NCI-H1436 (cell line): ENCODE results near the gene POLD2.
"Not testable (repeated sequence)": the region's sequence is repeated elsewhere in the genome, so short reads cannot be mapped to it uniquely, and the experiment has no call there.

Experiments
- DNase-seq: peaks from one replicate; lab custom pipeline; 2025; lab: John Stamatoyannopoulos, UW

POLD2 gene

DNA sequence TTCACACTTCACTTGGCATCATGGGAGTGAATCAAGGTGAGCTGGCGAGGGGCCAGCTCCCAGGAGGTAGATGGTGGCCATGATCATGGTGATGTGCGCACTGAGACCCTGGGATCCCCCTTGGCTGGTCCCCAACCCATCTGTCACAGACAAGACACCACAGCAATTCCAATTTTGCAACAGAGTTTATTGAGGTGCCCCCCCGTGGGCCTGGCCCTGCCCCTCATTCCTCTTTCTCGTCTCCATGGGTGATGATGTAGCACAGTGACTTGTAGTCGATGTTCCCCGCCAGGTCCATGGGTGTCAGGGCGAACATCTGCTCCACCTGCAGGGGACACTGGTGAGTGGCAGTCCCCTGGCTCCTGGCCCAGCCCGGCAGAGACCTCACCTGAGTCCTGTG is 15.3 kb upstream of the POLD2 start:
- DNase-seq, result no peak

DNA sequence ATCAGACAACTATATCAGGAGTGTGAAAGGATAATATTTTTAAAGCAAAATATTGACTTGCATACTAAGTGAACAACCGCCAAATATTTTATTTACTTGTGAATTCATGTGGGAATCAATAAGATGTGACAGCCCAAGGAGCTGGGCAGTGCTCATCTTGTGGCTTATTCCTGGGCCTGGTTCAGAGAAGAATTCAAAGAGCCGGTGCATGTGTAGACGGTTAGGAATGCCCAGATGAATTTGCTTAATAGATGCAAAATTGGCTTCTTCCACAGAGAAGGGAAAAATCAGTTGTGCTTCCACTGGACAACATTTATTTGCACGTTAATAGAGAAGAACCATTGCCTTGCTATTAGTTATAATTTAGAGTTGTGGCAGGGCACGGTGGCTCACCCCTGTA is 13.4 kb upstream of the POLD2 start:
- DNase-seq, result no peak

DNA sequence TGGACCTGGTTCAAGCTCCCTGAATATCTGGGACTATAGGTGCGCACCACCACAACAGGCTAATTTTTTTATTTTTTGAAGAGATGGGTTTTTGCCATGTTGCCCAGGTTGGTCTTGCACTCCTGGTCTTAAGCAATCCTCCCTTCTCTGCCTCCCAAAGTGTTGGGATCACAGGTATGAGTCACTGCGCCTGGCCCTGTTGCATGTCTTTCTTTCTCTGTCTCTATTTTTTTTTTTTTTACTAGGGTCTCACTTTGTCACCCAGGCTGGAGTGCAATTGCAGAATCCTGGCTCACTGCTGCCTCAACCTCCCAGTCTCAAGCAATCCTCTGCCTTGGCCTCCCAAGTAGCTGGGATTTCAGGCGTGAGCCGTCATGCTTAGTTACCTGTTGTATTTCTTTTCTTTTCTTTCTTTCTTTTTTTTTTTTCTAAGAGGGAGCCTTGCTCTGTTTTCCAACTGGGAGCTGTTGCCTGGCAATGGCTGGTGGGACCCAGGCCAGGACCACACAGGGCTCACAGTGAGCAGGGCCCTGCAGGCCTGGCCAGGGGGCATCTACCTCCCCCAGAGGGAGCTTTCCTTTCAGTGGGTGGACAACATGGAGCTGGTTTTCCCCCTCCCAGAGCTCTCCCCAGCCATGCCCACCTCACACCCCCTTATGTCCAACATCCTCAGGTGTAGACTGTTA is 11.7 kb upstream of the POLD2 start:
- DNase-seq, result no peak

DNA sequence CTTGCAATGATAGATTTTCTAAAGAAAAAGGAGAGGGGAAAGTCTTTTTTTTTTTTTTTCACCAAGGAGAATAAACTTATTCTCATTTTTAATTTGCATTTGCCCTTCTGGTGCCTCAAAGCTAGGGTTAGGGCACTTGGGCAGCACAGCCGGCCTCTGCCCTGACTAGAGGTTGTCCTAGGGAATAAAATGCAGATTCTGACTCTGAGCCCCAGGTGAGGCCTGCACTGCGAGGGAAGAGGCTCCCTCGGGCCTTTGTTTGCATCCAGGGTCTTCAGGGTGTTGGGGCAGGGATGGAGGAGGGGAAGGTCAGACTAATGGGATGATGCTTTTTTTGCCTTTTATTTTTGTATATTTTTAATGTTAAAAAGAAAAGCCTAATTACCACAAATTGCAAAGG is 9.9 kb upstream of the POLD2 start:
- no peak for DNase-seq

DNA sequence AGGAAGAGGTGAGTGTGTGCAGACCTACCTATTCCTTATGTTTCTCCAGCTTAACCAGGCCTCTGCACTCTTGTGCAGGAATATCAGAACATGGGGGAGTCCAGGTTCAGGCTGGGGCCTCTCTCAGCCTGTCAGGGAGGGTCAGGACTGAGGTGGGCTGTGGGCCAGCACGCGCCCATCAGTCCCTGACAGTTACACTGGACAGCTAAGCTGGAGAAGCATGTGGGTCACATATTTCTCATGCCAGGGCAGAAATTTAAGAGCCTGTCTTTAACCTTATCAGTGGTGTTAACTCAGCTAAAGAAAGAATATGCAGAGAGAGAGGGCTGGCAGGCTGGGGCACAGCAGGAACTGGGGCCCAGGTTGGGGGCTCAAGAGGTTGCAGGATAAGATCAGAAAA is 8.7 kb upstream of the POLD2 start:
- no peak for DNase-seq

DNA sequence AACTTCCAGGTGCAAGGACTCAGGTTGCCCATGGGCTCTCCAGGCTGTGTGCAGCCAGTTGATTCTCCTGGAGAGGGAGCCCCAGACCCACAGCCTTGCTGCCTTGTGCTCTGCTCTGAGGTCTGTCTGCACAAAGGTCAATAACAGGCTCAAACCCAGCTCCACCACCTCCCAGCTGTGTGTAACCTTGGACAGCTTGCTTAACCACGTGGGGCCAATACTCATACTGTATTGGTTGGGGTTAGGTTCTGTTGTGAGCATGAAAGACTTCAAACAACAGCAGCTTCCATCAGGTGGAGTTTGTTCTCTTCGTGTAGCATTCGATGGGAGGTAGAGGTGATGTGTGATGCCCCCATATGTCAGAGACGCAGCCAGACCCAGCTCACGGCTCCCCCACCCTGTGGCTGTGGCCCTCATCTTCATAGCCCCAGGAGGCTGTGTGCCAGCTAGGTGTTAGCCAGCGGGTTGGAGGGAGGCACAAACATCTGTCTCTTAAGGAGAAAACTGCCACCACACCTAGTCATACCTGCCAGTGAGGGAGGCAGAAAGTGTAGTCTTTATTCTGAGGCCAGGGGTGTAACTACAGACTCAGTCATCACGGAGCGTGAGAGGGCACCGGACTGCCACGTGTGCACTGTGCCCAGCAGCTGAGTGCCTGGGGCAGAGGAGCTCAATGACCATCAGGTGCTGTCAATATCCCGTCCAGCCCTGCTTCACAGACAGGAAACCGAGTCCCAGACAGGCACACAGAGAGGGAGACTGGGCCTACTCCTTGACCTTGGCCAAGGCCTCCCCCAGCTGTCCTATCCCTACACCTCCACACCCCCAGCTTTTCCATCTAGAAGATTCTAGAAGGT is 8.1 kb upstream of the POLD2 start:
- no peak for DNase-seq

DNA sequence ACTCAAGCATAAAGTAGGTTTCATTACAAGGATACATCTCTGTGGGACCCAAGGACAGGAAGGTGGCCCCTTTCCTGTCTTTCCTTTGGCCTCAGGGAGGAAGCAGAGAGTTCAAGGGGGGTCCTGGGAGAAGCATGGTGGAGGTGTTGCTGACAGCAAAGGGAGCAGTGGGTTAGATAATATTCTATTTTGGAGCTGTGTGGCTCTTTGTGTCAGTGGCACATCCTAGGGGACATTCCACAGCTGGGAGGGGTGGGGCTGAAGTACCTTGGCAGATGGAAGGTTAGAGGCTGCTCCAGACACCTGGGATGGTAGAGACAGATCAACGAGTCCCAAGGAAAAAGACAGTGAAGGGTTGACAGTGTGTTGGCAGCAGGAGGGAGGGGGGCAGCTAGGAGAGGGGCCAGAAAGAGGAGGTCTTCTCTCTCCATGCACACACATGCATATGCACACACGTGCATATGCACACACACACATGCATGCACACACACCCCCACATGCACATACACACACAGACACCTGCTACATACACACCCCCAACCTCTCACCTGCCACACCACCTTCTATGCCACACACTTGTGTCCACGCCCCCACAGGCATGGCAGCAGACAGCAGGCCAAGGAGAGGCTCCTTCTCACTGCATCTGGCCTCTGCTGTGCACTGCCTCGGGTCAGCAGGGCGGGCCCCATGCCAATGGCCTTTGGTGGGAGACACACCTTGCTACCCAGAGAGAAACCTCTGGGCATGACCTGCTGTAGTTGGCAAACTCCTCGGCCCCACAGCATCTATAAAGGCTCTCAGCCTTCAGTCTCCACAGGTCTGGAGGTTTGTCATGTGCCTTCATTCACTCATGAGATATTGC is 5.6 kb upstream of the POLD2 start:
- DNase-seq, result no peak

DNA sequence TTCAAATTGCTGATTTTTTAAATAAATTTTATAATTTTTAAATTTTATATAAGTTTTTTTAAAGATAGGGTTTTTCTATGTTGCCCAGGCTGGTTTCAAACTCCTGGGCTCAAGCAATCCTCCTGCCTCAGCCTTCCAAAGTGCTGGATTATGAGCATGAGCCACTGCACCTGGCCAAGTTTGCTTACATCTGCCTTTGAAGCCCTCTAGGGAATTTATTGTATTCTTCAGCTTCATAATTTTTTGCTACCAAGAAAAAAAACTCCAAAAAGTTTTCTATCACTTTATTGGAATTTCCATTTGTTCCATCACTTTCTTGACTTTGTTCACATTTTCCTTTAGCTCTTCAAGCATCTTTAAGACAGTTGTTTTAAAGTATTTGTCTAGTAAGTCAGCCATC is 3.8 kb upstream of the POLD2 start:
- no peak for DNase-seq

DNA sequence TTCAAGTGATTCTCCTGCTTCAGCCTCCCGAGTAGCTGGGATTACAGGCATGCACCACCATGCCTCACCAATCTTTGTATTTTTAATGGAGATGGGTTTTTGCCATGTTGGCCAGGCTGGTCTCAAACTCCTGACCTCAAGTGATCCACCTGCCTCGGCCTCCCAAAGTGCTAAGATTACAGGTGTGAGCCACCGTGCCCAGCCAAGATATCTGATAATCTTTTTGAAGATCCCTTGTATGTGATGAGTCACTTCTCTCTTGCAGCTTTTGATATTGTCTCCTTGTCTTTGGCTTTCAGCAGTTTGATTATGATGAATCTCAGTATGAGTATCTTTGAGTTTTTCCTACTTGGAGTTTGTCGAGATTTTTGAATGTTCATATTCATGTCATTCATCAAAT is 3.2 kb upstream of the POLD2 start:
- DNase-seq, result not testable (repeated sequence)

DNA sequence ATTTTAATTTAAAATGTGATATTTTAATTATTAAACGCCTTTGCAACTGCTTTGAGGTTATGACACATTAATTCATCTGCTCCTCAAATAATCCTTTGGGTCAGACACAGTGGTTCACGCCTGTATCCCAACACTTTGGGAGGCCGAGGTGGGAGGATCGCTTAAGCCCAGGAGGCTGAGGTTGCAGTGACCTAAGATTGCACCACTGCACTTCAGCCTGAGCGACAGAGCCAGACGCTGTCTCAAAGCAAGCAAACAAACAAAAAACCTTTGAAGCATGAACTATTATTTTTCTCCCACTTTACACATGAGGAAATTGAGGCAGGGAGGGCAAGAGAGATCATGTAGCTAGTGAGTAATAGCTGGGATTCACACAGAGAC is 1.5 kb upstream of the POLD2 start:
- DNase-seq, result no peak

DNA sequence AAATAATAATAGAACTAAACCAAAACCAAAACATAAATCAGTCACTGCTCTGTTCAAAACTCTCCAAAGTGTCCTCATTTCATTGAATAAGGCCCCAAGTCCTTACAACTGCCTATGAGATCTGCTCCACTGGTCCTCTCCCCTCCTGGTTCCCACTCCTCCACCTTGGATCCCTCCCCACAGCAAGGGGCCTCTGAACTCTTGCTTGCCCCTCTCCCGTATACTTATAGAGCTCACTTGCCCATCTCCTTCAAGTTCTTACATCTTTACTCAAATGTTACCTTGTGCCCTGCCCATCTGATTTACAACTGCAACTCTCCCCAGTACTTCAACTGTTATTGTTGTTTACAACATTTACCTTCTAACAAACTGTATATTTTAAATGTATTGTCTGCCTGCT is 819 bp downstream of the POLD2 start:
- no peak for DNase-seq

DNA sequence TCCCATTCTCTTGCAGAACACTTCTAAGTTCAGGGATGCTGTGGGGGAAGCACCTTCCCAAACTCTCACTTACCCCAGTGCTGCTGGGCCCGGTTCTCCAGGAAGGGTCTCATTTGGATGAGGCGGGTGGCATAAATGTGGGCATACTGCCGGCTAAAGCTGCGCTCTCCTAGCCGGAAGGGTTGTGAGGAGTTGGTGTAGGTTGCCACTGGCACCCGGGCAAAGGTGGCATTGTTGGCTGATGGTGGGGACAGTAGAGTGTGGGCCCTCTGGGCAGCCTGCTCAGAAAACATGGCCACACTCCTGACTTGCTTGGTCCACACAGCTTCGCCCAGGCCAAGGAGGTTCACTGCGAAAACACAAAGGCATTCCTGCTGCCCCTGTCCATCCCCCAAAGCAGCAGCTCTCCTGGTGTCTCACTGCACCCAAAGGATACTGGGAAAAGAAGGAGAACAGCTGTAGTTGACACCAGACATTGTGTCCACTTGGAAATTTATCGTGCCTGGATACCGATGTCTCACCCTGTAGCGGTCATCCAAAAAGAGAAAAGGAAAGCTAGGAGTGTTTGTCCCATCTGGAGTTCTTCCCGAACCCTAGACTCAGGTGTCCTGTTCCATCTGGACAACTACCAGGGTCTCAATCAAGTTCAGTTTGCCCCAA is 1.5 kb downstream of the POLD2 start:
- no peak for DNase-seq

DNA sequence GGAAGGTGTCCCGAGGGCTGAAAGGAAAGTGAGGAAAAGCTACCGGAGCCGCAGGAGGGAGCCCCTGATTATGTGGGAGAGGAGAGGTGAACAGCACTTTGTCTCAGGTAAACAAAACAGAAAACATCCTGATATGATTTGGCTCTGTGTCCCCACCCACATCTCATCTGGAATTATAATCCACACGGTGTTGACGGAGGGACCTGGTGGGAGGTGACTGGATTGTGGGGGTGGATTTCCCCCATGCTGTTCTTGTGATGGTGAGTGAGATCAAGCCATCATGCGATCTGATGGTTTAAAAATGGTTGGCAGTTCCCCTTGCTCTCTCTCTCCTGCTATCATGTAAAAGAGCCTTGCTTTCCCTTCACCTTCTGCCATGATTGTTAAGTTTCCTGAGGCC is 3.0 kb downstream of the POLD2 start:
- DNase-seq, result no peak

DNA sequence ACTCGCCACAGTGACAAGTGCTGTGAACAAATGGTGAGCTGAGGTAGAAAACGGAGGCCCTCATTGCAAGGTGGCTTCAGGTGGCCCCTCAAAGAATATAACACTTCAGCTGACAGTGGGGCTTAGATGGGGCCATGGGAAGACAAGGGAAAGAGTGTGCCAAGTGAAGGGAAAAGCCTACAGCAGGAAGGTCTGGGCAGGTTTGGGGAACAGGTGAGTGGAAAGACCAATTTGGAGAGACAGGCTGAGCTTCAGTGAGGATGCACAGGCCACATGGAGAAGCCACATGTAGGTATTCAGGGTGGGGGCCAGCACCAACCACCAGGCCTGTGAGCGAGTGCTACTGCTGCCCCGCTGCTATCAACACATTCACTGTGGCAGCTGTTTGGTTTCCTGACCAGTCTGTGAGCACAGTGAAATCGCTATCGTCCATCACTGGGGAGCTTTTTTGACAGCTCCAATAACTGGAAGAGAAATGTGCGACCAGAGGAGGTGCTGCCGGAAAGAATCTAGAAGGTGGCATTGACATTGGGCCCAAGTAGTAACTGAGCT is 3.4 kb downstream of the POLD2 start:
- no peak for DNase-seq

DNA sequence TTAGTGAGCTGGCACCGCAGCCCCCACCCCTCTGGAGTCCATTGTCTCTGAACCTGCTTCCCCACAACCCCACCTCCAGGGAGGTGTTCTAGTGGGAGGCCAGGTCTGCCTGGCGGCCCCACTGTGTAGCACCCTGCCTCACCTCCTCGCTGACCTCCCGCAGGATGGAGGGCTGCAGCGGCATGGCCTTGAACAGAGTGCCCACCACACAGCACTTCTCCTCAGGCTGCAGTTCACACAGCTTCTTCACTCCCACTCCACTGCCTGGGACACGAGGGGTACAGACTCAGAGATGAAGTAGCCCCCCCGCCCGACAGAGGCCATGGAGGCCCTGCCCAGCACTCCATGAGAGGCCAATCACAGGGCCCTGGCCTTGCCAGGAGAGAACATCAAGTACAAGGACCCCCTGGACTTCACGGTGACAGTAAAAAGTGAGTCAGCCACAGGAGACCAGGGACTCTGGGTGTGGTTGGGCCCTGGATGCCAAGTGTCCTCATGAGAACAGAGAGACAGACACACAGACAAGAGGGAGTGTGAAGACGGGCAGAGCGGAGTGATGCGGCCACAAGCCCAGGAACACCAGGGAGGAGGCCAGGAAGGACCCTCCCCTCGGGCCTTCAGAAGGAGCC is 5.4 kb downstream of the POLD2 start:
- no peak for DNase-seq

DNA sequence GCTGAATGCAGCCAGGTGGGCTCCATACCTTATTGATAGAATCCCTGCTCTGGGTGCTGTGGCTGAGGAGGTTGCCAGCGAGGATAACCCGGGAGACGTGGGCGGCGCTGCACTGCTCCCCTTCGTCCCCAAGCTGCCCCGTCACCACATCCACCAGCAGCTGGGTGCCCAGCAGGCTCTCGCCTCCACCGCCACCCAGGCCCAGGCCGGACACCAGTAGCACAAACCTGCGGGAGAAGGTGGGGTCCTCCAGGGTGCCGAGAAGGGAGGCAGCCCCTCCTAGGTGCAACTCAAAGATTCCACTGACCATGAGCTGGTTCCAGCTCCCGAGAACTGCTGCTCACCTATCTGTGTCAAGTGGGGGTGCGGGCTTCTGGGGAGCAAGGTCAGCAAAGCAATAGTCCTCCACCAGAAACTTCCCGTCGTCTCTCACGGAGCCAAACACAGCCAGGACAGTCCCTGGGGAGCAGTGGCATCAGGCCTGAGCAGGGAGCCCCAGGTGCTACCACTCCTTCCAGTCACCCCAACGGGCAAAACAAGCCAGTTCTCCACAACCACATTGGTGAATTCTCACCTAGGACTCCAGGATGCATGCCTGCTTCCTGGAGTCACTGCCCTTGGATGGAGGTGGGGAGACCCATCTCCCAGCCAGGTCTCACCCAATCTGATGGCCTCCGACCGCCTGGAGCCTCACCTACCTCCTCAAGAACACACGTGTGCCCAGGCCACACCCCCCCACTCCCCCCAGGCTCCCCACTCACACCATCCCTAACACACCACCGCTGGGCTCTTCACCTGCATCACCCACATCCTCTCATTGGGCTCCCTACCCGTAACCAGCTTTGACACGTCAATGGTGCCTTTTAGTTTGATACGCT is 6.3 kb downstream of the POLD2 start:
- DNase-seq, result no peak

DNA sequence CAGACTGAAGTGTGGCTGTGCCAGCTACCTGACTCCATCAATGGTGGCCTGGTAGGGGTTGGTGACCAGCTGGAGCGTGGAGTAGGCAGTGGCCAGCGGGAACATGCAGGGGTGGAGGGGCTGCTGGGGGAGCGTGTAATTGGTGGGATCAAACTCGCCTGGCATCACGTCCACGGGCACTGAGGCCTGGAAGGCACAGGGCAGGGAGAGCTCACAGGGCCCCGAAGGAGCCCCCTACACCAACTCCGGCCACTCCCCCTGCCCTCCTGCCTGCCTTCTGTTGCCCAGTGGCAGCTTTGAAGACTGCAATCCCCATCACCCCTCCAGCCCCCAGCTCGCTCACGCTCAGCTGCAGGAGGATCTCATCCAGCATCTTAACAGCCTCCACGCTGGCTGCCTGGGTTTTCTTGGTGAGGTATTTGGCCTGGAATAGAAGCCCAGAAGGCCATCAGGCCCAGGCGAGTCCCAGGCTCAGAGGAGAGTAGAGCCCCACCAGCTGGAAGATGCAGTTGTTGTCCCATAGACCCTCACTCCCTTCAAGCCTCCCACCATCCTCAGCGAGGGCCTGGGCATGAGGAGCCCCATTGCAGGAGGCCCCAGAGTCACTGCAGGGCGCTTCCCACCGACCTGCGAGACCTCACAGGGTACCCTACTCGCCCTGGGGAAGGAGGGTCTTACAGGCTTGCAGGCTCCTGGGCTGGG is 7.1 kb downstream of the POLD2 start:
- DNase-seq, result no peak

DNA sequence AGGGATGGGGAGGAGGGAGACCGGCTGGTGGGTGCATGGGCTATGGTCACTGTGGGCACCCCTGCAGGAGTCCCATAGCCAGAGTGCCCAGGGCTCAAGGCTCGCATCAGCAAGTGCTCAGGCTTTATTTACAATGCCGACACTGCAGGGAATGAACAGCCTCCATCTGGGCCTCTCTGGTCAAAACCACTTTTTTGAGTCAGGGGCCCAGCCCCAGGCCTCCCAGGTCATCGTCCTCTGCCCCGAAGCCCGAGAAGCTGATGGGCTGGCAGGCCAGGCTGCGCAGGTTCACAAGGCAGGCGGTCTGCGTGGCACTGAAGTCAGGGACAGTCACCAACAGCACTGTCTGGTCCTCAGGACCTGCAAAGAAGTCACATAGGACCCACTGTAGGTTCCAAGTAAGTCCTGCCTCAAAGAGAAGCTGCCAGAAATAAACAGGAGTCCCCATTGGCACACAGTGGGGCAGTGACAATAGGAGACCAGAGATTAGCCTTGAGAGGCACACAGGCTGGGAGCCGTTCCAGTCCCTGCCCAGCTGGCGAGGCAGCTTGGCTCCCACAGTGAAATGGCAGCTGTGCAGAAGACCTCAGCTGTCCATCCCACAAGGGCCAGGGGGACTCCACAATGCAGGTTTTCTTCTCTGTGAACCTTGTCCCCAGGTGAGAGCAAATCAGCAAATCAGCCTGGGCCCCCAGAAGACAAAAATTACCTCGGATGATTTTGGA is 8.6 kb downstream of the POLD2 start:
- no peak for DNase-seq

DNA sequence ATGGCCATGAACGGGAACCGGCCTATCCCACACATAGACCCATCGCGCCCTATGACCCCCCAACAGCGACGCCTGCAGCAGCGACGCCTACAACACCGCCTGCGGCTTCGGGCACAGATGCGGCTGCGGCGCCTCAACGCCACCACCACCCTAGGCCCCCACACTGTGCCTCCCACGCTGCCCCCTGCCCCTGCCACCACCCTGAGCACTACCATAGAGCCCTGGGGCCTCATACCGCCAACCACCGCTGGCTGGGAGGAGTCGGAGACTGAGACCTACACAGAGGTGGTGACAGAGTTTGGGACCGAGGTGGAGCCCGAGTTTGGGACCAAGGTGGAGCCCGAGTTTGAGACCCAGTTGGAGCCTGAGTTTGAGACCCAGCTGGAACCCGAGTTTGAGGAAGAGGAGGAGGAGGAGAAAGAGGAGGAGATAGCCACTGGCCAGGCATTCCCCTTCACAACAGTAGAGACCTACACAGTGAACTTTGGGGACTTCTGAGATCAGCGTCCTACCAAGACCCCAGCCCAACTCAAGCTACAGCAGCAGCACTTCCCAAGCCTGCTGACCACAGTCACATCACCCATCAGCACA is 9.5 kb downstream of the POLD2 start:
- no peak for DNase-seq
